Measurements from ENCODE around the gene PLCD3.

Gene PLCD3

DNA sequence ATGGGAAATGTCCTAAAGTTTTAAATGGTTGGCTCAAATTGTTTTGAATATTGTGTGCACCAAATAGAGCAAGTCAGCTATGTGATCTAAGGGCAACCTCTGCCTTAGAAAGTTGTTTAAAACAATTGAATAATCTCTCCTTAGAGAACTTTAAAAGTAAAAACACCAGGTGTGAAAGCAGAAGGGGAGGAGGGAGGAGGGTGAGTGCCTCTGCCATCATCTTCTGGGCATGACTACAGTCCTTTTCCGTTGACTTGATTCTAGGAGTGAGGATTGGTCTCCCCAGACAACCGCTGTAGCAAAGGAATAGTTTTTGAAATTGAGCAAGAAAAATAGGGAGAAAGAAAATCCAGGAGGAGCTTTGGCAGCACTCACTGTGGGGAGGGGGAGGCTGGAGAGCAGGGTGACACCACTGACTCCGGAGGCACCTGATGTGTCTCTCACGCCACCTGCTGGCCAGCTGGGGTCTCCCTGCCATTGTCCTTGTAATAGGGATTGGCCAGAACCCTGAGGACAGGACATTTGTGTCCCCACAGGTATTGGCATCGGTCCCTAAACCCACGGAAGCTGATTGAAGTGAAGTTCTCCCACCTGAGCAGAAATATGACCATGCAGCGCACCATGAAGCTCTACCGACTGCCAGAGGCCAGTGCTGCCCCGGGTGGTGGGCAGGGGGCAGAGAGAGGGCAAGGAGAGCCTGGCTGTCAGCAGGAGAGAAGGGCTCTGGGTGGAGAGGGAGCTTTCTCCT lies 33.3 kb downstream of the PLCD3 start:
- DNase-seq: peak; percentile 80

DNA sequence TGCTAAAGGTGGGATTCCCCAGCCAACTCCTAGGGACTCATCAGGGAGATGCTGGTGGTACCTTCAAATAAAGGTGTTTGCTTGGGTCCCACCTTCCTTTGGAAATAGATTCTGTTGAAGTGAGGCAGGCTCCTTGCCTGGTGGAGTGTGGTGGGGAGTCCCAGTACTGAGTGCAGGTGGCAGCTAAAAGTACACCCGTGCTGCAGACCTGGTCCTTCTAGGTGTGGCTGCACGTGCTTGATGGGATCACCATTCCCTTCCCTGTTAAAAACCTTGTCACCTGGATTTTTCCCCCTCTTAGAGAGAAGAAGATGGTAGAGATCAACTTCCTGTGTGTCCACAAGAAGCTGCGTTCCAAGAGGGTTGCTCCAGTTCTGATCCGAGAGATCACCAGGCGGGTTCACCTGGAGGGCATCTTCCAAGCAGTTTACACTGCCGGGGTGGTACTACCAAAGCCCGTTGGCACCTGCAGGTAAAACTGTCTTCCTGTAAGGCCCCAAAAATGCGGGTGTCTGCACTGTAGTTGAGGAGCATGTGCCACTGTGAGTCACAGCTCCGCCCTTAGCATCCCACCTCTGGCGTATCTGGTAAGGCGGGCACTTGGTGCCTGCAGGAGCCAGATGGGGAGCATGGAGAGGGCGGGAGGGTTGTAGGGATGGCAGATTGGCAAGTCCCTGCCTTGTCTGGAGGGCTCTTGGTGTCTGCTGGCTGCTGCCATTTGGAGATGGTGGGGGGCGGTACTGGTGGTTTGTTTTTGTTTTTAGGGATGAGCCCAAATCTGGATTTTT lies 34.0 kb downstream of the PLCD3 start:
- no peak for DNase-seq

DNA sequence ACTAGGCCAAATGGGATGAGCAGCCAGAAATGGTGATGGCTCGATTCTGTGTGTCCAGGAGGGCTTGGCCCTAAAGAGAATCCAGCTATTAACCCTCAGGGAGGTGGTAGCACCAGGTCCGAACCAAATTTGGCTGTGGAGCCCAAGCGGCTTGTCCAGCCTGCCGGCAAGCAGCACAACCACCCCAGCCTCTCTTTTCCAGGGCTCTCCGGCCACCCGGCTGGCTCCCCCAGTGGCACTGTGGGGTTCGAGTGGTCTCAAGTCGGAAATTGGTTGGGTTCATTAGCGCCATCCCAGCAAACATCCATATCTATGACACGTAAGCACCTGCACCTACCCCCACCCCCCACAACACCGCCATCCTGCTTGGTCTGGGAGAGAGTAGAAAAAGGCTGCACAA lies 35.4 kb downstream of the PLCD3 start:
- DNase-seq: no peak

DNA sequence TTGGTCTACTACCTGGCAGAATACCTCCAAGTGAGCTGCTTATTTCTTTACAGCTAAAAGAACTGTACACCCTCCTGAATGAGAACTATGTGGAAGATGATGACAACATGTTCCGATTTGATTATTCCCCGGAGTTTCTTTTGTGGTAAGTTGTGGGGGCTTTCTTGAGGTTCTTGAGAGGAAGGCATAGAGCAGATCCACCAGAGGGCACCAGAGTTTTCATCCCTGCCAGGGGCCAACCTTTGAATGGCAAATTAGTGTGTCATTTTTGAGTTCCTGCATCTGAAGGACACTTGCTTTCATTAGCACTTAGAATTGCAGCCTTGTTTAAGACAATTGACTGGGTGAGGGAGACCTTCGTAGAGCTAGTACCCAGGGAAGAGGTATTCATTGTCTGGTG lies 36.2 kb downstream of the PLCD3 start:
- no peak for DNase-seq

DNA sequence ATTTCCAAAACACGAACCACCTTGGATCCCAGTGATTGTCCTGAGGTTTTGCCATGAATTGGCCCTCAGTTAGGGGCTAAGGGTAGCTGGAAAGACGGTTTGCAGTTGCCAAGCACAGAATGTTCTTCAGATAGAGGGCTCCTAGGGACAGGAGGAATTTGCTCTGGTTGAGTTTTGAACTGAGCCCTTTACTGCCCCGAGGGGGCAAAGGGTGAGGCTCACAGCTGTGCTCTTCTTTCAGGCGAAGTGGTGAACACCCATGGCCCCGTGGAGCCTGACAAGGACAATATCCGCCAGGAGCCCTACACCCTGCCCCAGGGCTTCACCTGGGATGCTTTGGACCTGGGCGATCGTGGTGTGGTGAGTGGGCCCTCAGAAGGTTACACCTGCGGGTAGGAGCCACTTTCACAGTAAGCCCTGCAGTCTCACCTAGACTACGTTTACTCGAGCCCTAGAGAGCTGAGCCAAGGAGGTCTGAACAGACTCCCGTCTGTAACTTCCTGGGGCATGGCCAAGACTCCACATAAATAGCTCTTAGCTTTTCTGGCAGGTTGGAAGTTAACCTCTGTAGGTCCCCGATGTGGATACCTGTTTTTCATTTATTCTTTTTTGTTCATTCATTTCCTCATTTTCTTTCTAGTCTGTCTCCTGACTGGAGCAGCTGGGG lies 38.7 kb downstream of the PLCD3 start:
- DNase-seq: no peak

DNA sequence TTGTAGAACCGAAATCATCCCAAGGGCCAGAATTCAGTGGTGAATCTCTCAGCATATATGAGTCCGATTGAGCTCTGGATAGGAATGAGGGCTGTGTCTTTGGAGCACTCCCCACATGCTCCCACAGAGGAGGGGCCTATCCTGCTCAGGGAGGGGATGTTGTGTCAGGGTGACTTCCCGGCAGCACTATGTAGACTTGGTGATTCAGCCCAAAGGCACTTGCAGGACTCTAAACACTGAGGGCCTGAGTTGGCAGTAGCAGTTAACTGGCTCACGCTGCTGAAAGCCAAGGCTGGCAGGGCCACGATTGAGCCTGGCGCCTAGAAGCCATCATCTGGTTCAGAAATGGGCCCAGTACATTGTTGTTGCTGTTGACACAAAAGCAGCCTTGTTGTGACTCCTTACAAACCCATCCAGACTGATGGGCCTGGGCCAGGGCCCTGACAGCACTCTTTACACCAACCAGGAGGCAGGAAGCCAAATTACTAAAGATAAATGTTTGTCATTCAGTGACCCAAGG lies 39.3 kb downstream of the PLCD3 start:
- DNase-seq: no peak

DNA sequence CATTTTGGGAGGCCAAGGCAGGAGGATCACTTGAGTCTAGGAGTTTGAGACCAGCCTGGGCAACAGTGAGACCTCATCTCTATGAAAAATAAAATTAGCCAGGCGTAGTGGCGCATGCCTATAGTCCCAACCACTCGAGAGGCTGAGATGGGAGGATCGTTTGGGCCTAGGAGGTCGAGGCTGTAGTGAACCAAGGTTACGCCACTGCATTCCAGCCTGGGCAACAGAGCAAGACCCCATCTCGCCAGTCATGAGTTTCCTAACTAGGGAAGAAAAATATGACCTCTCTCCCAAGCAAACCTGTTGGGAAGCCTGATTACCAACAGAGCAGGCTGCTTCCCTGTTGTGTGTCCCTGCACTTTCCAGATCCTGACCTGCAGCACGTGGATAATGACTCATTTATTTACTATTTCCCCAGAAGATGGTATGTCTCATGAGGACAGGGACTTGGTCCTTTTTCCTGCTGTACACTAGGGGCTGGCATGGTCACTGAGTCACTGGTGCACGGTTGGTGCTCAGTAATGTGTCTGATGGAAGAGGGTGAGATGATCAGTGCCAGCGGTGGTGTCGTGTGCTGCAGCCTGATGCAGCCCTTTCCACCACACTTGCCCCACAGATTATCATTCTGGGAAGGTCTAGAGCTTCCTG lies 40.4 kb downstream of the PLCD3 start:
- DNase-seq: no peak

DNA sequence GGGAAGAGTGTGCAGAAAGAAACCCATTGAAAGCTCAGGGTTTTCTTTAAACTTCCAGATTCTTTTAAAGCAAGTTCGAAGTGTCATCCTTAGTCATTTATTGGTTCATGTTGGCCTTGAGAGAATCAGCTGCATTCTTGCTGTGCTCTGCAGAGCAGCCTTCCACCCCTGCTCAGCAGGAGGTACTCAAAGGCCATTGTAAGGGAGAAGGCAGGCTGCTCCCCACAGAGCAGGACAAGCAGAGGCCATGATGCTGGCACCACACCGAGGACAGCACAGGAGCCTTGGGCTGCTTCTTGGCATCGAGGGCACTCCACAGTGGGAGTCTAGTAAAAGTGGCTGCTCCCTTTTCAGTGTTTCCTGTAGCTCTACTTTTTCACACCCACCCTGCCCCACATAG lies 41.6 kb downstream of the PLCD3 start:
- no peak for DNase-seq

DNA sequence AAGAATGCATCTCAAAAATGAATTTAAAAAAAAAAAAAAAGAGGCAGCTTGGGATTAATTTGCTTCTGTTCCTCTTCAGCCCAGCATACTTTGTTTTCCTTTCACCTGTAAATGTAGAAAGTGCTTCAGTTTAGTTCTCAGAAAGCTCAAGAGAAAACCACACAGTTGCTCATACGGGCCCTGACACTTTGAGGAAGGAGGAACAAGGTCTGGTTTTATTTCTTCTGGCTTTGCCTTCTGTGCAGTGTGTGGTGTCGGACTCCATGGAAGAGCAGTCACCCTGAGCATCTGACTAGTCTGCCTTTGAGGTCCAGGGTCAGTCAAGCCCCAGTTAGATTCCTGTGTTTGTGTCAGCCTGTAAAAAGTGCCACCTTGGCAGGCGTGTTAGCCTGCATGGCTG lies 43.6 kb downstream of the PLCD3 start:
- no peak for DNase-seq

DNA sequence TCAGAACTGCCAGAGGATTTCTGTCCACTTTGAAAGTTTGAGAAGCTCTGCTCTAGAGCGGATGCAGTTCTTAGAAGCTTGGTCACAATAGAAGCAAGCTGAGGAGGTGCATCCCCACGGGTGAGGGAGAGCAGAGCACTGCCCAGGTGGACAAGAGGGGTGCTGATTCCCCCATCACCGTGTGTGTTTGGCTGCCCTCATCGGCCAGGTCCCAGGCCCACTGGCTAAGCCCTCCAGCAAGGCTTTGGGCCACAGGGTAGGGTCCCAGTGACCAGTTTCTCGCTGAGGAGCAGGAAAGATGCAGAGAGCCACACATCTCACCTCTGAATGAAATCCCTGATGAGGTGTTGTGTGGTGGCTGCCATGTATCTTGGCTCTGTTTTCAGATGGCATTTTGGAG lies 44.3 kb downstream of the PLCD3 start:
- DNase-seq: no peak

DNA sequence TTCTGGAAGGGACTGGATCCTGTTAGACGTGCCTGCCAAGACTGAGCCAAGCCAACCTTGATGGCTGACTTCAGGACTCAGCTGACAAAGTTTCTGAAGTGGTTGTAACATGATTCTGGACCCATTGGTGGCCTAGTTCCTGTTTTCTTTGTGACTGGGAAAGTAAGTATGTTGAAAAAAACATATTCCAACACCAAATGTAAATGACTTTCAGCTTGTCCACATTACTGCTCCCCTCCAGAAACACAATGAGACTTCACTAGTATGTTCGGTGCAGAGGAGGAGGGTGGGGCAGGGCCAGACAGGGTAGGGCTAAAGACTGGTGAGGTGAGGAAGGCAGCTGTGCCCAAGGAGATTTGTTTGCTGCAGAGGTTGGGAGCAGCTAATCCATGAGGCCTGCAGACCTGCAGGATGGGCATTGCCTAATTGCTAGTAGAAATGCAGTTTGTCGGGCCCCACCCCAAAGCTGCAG lies 44.8 kb downstream of the PLCD3 start:
- DNase-seq: no peak

DNA sequence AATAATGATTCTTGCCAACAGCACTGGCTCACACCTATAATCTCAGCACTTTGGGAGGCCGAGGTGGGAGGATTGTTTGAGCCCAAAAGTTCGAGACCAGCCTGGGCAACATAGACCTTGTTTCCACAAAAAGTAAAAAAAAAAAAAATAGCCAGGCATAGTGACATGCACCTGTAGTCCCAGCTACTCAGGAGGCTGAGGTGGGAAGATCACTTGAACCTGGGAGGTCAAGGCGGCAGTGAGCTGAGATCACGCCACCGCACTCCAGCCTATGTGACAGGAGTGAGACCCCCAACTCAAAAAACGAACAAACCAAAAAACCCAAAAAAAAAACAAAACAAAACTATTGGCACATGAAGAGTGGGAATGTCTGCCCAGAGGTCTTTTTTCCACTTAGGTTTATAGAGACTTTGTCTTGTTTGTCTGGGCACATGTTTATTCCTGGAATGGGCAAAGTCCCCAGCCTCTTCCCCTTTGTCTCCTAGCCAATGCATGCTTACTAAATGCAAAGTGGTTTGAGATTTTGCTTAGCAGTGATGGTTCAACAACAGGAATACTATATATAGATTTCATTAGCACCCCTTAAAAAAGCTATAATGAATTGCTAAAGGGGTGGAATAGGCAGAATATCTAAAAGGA lies 45.3 kb downstream of the PLCD3 start:
- DNase-seq: no peak

DNA sequence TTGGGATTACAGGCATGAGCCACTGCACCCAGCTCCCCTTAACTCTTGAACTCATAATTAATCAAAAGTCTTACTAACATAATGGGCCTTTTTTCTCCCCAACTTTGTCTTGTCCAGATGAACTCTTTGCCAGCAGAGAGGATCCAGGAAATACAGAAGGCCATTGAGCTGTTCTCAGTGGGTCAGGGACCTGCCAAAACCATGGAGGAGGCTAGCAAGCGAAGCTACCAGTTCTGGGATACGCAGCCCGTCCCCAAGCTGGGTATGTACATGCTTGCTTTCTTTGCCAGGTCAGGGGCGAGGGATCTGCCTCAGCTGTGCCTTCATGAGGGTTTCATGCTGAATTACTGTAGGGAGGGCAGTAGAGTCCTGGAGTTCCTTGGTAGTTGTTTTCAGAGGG lies 45.9 kb downstream of the PLCD3 start:
- DNase-seq: no peak

DNA sequence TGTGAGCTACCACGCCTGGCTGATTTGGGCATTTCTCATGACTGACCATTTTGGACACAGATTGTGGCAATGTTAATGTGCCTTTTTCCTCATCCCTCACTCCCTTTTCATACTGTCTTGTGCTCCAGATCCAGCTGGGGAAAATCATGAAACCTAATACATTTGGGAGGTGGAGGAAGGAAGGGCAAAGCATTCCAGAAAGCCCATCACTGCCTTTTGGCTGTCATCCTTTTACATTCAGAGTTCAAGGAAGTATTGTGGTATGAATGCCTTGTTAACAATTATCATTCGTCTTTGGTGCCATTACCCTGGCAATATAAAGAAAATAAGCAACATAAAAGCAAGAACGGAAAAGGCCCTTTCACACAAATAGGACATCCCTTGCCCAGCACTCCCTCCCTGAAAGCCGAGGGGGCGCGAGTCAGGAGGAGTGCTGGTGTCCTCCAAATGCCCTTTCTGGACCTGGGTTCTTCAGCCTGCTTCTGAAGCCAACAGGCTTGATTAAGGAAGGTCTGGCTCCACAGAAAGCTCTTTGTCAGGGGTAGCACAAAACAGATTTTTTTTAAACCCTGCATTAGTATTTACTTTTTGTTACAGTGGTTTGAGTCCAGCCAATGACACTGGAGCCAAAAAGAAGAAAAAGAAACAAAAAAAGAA lies 51.1 kb downstream of the PLCD3 start:
- no peak for DNase-seq

DNA sequence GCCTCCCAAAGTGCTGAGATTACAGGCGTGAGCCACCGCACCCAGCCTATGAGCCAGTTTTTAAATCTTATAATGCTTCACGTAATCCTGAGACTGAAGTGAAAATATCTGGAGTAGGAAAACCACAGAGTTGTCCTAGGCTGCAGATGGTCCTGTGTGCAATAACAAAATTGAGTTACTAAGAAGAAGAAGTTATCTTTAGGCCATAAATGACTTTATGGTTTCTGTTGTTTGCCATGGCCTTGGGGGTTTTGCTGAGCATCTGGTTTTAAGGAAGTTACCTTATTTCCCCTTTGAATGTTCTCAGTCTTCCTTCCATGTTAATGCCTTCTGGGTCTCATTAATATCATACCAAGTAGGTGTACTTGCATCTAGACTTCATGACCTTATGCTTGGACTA lies 54.7 kb downstream of the PLCD3 start:
- DNase-seq: no peak

DNA sequence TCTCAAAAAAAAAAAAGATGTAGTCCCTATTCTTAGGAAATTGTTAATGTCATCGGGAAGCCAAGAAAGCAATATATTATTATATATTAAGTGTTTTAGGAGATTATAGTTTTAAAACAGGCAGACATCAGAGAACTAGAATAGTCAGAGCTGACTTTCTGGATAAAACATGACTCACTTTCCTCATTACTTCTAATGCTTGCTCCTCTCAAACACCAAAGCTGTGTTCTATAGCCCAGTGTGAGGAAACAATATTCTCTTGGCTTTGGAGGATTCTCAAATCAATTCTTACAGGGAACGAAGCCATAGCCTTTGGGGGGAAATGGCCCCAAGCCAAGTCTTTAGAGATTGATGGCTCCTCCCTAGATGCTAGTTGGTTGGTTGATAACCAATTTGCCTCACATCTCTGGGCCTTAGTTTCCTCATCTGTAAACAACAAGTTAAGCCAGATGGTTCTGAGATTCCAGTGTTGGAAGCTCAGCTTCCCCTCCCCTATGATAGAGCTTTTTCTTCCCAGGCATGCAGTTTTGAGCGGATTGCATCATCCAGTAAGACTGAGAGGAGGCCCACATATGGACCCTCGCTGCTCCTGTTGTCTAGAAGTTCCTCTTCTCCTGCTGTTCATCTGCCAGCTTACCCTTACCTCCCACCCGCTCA lies 58.8 kb downstream of the PLCD3 start:
- DNase-seq: no peak

DNA sequence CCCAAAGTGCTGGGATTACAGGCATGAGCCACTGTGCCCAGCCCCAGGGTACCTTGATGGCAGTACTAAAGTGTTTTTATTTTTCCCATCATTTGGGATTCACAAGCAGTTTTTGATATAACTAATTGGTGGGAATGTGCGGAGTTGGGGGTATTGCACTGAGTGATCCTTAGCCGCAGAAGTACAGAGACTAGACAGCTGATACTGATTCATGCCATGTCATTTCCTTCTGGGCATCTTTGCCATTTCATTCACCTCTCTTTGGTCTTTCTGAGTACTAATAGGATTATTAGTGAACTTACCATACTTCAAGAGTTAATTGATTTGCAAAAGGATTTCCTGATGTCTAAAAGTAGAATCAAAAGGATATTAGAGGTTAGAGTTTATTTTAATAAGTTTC lies 61.5 kb downstream of the PLCD3 start:
- no peak for DNase-seq

DNA sequence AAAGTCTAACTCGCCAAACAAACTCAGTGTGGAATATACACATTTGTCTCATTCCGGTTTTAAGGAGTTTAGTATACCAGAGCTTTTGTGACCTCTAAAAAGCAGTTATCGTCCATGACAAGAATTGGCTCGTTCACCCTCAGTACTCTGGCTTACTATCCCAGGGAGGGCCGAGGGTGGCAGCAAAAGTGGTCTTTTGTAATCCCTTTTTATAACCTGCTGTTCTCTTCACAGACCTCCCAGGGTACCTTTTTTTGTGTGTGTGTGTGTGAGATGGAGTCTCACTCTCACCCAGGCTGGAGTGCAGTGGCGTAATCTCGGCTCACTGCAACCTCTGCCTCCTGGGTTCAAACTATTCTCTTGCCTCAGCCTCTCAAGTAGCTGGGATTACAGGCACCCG lies 62.3 kb downstream of the PLCD3 start:
- DNase-seq: no peak

DNA sequence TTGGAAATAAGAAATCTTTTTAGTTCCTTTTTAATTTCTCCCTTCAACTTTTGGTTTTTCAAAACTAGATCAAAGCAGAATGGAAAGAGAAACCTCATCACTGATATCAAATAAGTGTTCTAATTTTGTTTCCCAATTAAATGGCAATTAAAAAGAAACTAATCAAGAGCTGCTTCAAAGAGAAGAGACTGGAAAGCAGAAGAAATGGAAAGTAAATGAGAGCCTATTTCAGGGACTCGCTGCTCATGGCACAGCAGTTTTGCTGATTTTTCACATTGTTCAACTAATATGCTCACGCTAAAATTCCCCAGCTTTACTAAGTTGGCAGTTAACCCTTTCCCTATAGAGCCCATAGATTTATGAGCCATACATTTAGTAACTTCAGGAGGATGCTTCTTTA lies 64.7 kb downstream of the PLCD3 start:
- DNase-seq: no peak

DNA sequence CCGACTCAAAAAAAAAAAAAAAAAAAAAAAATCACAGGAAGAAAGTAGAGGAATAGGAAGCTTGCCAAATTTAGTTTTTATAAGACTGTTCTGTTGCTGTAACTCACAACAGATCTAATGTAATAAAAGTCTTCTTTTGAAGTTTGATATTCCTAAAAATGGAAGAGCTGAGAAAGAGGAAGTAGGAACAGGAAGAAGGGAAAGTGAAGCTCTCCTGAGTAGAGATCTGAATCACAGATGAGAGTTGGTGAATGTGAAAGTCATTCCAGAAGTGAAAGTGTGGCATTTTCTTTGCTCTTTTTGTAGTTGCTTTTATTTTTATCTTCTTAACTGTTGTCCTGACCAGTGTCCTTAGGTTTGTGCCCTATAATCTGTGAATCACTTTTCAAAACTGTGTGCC lies 69.1 kb downstream of the PLCD3 start:
- DNase-seq: no peak

DNA sequence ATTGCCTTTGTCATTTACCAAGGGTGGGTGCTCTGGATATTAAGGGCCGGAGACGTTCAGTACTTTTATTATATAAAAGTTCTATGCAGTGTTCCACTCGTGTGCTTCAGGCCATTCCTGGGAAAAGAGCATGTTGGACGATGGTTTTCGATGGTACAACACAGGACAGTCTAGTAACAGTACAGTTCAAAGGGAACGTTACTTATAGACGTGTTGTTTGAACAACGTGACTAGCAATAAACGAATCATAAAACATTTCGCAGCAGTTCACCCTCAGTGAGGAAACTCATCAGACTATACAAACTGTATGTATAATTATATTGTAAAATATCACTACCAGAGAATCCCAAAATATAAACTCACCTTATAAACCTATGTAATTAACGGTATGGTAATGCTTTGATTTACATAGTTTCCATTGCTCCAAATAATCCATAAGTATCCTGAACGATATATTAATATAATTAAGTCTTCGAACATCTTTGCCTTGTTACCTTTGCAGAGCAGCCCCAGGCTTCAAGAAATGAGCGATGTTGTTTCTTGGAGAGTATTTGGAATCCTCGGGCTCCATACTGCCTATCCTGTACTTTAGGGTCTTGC lies 70.6 kb downstream of the PLCD3 start:
- no peak for DNase-seq

All from activated CD4-positive, CD25-positive, alpha-beta regulatory T cell treated with anti-CD3 and anti-CD28 coated beads, Interleukin-2, amount 50 U/mL, for 72 hours (primary cell).